Cardiac fibroblast (primary cell): ENCODE measurements around the gene MZT2A.
"Not testable (repeated sequence)": the region's sequence is repeated elsewhere in the genome, so short reads cannot be mapped to it uniquely, and the experiment has no call there.

Source experiments
- DNase-seq, 2 donors: peaks; one replicate each; pipeline versions ENCODE4 v3.0.0 to v3.0.0-alpha.2; 2010; ENCODE audit warnings: low read depth in 2 of 2
- H3K4me3 ChIP-seq, 2 donors: replicated peaks in 1 of 2; 1 replicate in 1 of 2; 2 replicates in 1 of 2; pipeline ENCODE4 v1.5.1; 2011; ENCODE audit warnings: low read depth in 2 of 2, low read length in 2 of 2, mild to moderate bottlenecking in 2 of 2, moderate library complexity in 1 of 2
- CTCF ChIP-seq: IDR thresholded peaks from one replicate; pipeline ENCODE4 v1.5.1; 2011; ENCODE audit warnings: low read depth, mild to moderate bottlenecking, low read length, inconsistent platforms

Gene MZT2A

DNA sequence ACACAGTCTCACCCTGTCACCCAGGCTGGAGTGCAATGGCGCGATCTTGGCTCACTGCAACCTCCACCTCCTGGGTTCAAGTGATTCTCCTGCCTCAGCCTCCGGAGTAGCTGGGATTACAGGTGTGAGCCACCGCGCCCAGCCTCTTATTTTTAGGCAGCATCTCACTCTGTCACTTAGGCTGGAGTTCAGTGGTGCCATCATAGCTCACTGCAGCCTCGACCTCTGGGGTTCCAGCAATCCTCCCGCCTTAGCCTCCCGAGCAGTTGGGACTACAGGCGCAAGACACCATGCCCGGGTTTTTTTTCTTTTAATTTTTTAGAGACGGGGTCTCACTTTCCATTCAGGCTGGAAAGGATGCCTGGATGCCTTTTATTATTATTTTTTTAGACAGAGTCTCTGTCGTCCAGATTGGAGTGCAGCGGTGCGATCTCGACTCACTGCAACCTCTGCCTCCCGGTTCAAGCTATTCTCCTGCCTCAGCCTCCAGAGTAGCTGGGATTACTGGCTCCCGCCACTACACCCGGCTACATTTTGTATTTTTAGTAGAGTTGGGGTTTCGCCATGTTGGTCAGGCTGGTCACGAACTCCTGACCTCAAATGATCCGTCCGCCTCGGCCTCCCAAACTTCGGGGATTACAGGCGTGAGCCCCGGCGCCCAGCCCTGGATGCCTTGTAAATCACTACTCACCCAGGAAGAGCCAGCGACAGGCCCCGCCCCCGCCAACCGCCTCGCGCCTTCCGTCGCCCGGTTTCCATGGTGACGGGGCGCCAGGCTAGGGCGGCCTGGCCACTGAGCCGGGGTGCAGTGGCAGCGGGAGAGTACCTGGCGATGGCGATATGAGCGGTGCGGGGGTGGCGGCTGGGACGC, 35.2 kb upstream of the MZT2A start, which contains the start of gene CCDC74A:
Gene CCDC74A, plus strand, starts transcription at position 758 of the 871 bp plus-strand sequence. Its CDS starts 83 bp downstream, at position 841.
- peak; percentile 55 to 56 for DNase-seq
- peak within 1 kb of the TSS; percentile 26 to 43 for H3K4me3 ChIP-seq

GRCh38 chr2:131525256-131525655, 33.1 kb upstream of the MZT2A start:
- H3K4me3 ChIP-seq, DNase-seq: not testable (repeated sequence)

DNA sequence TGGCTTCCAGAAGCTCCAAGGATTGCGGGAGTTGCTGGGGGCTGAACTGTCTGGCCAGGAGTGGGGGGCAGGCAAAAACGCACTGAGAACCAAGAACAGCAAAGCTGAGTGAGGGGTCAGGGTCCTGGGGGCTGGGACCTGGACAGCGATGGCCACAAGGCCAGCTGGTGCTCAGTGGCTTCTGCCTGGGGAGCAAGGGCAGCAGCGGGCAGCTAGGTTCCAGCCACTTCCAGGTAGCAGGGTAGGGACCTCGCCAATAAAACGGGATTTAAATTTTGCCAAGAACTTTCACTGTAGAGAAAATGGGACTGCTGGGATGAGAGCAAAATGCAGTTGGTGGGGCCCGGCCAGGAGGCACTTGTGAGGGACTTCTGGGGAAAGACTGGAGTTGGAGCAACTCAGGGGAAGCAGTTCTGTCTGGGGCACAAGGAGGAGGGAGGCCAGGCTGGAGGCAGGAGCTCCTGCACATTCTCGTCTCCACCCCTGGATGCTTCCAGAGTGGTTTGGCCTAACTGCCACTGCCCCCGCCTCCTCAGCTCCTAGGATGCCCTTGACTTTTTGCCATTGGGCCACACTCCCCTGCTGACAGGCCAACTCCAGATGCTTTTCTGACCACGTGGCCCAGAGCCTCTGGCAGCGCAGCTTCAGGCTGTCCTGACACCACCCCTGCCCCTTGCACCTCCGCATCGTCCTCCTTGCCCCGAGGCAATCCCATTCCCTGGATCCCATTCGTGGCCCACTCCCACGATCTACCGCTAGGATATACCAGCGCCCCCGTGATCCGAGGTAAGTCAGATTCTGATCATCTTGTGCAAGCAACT, 30.0 kb upstream of the MZT2A start:
- TF ChIP-seq CTCF: no peak
- DNase-seq: no peak
- no peak overlapping the region for H3K4me3 ChIP-seq

GRCh38 chr2:131521524-131521923, 29.3 kb upstream of the MZT2A start:
- DNase-seq, H3K4me3 ChIP-seq: not testable (repeated sequence)

- H3K4me3 ChIP-seq: no peak overlapping the region
- no peak for DNase-seq
- TF ChIP-seq CTCF: no peak
Observed at GRCh38 chr2:131520526-131520925, 28.3 kb upstream of the MZT2A start.

- not testable (repeated sequence) for H3K4me3 ChIP-seq, DNase-seq
Observed at GRCh38 chr2:131519871-131520470, 27.8 kb upstream of the MZT2A start.

DNA sequence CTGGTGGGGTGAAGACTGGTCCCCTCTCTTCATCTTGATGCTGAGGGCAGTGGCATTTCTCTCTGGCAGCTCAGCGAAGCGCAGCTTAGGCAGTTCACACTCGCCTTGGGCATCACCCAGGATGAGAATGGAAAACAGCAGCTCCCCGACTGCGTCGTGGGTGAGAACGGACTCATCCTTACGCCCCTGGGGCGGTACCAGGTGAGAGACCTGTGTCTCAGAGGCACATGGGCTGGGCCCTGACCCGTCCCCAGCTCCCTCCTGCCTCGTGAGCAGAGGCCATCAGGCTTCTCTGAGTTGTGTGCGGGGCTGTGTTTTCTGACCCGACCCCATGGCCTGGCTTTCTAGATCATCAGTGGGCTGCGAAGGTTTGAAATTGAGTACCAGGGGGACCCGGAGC, 27.3 kb upstream of the MZT2A start:
- TF ChIP-seq CTCF: no peak
- no peak for DNase-seq
- H3K4me3 ChIP-seq: no peak overlapping the region

DNA sequence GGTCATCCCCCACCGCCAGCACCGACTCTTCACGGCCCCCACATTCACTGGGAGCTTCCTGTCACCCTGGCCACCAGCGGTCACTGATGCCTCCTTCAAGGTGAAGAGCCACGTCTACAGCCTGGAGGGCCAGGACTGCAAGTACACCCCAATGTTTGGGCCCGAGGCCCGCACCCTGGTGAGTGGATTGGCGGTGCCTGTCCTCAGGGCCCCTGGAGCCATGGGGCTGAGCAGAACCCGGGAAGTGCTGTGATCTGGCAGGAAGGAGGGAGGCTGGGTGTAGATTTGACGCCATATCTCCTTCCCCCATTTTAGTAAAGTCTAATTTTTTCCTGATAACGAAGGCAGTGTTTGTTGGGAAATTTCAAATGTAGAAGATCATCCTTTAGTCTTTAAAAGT, 26.3 kb upstream of the MZT2A start:
- not testable (repeated sequence) for DNase-seq, H3K4me3 ChIP-seq

DNA sequence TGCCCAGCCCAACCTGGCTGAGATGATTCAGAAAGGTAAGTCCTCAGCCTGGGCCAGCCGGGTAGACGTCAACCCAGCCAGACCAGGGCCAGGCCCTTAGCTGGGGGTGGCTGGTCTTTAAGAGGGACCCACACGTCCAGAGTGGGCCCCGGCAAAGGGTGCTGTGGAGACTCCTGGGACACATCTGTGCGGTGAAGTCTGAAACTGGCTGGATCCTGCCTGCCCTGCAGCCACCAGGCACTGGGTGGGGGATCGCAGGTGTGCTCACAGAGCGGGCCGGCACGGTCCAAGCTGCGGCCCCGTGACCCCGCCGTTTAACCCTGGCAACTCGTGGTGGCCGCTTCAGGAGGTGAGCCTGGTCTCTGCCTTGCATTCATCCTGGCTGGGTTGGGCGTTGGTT, 25.7 kb upstream of the MZT2A start:
- not testable (repeated sequence) for H3K4me3 ChIP-seq, DNase-seq
